Keratinocyte (primary cell): ENCODE measurements around the gene C2CD4A. TPM values are rescaled to one million over a fixed set of nuclear protein-coding genes. Genes with fewer than 3 reads are reported as not detected.

Experiments used
- DNase-seq: peaks from one replicate; pipeline ENCODE4 v3.0.0-alpha.2; 2011; ENCODE audit warnings: low read depth, missing footprints, low spot score
- FAIRE-seq: peaks from 2 replicates; lab custom pipeline; 2011; peaks lifted over from hg19 to GRCh38; lab: Jason Lieb, UNC
- H2AFZ ChIP-seq: 2 replicates; pipeline ENCODE4 v1.6.0; 2012; ENCODE audit warnings: low read length, control low read depth, inconsistent platforms; ENCODE audit not compliant: control insufficient read depth
- H3K27ac ChIP-seq: 2 replicates; pipeline ENCODE4 v1.5.1; 2011; ENCODE audit warnings: low read length; ENCODE audit not compliant: control insufficient read depth, insufficient read depth
- H3K27me3 ChIP-seq: 3 replicates; pipeline ENCODE4 v1.6.0; 2011; ENCODE audit warnings: low read length; ENCODE audit not compliant: control insufficient read depth, insufficient read depth; ENCODE audit errors: extremely low read depth
- H3K36me3 ChIP-seq, 2 experiments: 2 replicates in 1 of 2; 3 replicates in 1 of 2; pipeline ENCODE4 v1.5.1; 2011; ENCODE audit warnings: low read length in 2 of 2, mild to moderate bottlenecking in 1 of 2; ENCODE audit not compliant: control insufficient read depth in 2 of 2, insufficient read depth in 2 of 2; ENCODE audit errors: extremely low read depth in 1 of 2
- H3K4me1 ChIP-seq: 3 replicates; pipeline ENCODE4 v1.5.1; 2011; ENCODE audit warnings: low read length; ENCODE audit not compliant: control insufficient read depth, insufficient read depth; ENCODE audit errors: extremely low read depth
- H3K4me2 ChIP-seq: 3 replicates; pipeline ENCODE4 v1.6.0; 2011; ENCODE audit warnings: low read depth, low read length; ENCODE audit not compliant: control insufficient read depth, insufficient read depth; ENCODE audit errors: extremely low read depth
- H3K4me3 ChIP-seq, 3 experiments: fragments of 200-600 bp in 1 of 3; sonication (generic) in 1 of 3; 2 replicates in 2 of 3; 3 replicates in 1 of 3; pipeline ENCODE4 v1.5.1; 2011 to 2016; ENCODE audit warnings: low read length in 3 of 3, mild to moderate bottlenecking in 3 of 3, control low read depth in 2 of 3, inconsistent platforms in 1 of 3, low read depth in 1 of 3, mixed read lengths in 1 of 3, mixed run types in 1 of 3, moderate library complexity in 1 of 3; ENCODE audit not compliant: control insufficient read depth in 2 of 3, insufficient read depth in 2 of 3; ENCODE audit errors: extremely low read depth in 1 of 3
- H3K79me2 ChIP-seq: 2 replicates; pipeline ENCODE4 v1.6.0; 2012; ENCODE audit warnings: low read length; ENCODE audit not compliant: control insufficient read depth, insufficient read depth
- H3K9ac ChIP-seq: 3 replicates; pipeline ENCODE4 v1.6.0; 2011; ENCODE audit warnings: low read length; ENCODE audit not compliant: control insufficient read depth, insufficient read depth; ENCODE audit errors: extremely low read depth
- H3K9me1 ChIP-seq: 3 replicates; pipeline ENCODE4 v1.6.0; 2011; ENCODE audit warnings: low read length; ENCODE audit not compliant: control insufficient read depth, insufficient read depth; ENCODE audit errors: extremely low read depth
- H3K9me3 ChIP-seq: 2 replicates; pipeline ENCODE4 v1.5.1; 2012; ENCODE audit warnings: low read depth, low read length; ENCODE audit not compliant: control insufficient read depth
- H4K20me1 ChIP-seq: 3 replicates; pipeline ENCODE4 v1.6.0; 2011; ENCODE audit warnings: low read length; ENCODE audit not compliant: control insufficient read depth, insufficient read depth; ENCODE audit errors: extremely low read depth
- CTCF ChIP-seq, 3 experiments: IDR thresholded peaks in 1 of 3; conservative IDR thresholded peaks in 1 of 3; optimal IDR thresholded peaks in 1 of 3; 2 replicates in 2 of 3; 3 replicates in 1 of 3; pipeline versions ENCODE3 to v1.5.1; 2011; ENCODE audit warnings: low read length in 3 of 3, mild to moderate bottlenecking in 3 of 3, moderate library complexity in 2 of 3, control low read depth in 1 of 3, inconsistent platforms in 1 of 3; ENCODE audit not compliant: insufficient read depth in 2 of 3; ENCODE audit errors: extremely low read depth in 1 of 3
- EZH2 ChIP-seq: IDR thresholded peaks from one replicate; pipeline ENCODE4 v1.6.1; 2012; ENCODE audit warnings: inconsistent platforms, mild to moderate bottlenecking, low read length, moderate library complexity
- dilution Hi-C: fragments of 300-500 bp; cut with MboI; formaldehyde crosslinking; loops from one replicate; pipeline ENCODE4 v1.7.0; 2020; ENCODE audit warnings: low sequenced_read_pairs; ENCODE audit not compliant: extremely low pct_ligation_motif_present
- polyA plus RNA-seq, 5 experiments: library from polyadenylated mRNA; depleted of rRNA in 3 of 5; stranded (reverse) in 3 of 5; stranded (forward) in 1 of 5; unstranded in 1 of 5; fragments of >200 nt; gene quantifications; 1 replicate in 1 of 5; 2 replicates in 3 of 5; 3 replicates in 1 of 5; pipeline versions ENCODE4 v1.2.1 to v1.2.3, GENCODE V29; 2011 to 2012; ENCODE audit warnings: missing spikeins in 2 of 5, low read depth in 1 of 5, low replicate concordance in 1 of 5

C2CD4A gene
- polyA plus RNA-seq, 1 donor (not counting 4 experiments of a cell fraction or from before 2014, with no cell fraction given), result not detected

DNA sequence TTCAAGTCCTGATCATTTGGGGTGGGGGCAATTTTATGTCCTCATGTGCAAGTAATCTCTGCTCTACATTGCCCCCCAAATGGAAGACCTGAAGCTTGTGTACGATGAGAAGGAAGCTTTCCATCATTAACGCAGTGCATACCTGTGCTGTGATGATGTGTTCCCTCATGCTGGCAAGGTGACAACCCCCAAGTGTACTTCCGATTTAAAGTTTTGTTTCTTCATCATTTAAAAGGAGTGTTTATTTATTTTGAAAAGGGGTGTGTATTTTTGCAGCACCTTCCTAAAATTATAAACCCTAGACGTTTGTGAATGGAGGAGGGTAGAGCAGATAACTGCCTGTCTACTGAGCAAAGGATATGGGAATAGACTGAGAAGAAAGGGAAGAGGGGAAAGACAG is 45.3 kb downstream of the C2CD4A start:
- TF ChIP-seq EZH2 (no peak), CTCF (optimal IDR thresholded peaks at IDR 0.05 in 1 of 3, IDR thresholded peaks at IDR 0.05 in 1 of 3, conservative IDR thresholded peaks at IDR 0.05 in 1 of 3; ENCODE audit: extremely low read depth in 1 of 3, insufficient read depth in 2 of 3, low read length in 3 of 3) (no peak)
- DNase-seq, result no peak
- Histone ChIP-seq H3K79me2 (no peaks in the 10 kb centered on the region), H3K36me3 (no peaks in the 10 kb centered on the region), H4K20me1 (no peaks in the 10 kb centered on the region), H3K4me3 (no peak overlapping the region), H3K27me3 (no peaks in the 10 kb centered on the region), H3K27ac (peak overlapping the region; percentile 74), H3K4me1 (peaks cover 47% of the 10 kb centered on the region), H3K9me3 (no peaks in the 10 kb centered on the region), H2AFZ (no peak overlapping the region), H3K9me1 (peaks cover 3% of the 10 kb centered on the region), H3K9ac (no peak overlapping the region), H3K4me2 (peak overlapping the region; percentile 63)
- dilution Hi-C loops, result no loop called here
- peak; percentile 57 for FAIRE-seq

DNA sequence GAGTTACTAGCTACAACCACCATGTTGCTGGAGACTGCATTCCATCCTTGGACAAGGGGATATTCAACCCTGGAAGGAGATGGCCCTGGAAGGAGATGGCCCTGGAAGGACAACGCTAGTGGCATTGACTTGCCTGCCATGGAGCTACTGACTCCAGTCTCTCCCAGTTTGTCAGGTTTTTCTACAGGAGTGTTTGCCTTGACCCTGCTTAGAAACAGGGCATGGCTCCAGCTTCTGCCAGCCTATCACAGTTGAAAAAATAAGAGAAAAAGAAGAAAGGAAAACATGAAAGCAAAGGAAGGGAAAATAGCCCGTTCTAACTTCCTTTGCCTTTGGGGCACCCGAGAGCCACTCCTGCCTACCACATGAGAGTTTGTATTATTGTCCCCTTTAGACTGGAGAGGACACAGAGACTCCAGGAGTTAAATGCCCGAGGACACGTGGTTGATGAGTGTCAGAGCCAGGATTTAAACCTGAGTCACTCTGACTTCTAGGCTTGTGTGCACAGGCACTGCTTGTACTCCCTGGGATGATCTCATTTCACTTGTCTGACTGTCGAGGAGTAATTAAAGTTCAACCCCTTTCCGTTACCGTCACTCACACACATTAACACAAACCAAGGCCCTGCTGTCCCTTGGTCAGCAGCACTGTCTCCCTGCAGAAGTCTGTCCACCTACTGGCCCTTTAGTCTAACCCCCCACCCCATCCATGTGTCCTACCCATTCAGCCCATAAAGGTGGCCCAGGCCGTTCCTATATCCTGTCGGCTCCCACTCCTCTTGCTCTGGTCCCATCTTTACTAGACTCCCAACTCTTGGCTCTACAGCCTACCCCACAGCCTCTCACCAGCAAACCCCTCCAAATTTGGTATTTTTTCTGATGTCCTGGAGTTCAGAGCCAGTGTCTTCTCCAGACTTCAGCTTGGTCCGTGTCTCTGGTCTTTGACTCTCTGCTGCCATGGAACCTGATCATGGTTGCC is 46.1 kb downstream of the C2CD4A start:
- Histone ChIP-seq H3K9me3 (no peaks in the 10 kb centered on the region), H2AFZ (peak overlapping the region; percentile 28), H3K4me3 (peak overlapping the region in 1 of 3 experiments; percentile 6), H3K27ac (peak overlapping the region; percentile 74), H3K4me2 (peak overlapping the region; percentile 63), H3K79me2 (no peaks in the 10 kb centered on the region), H3K36me3 (no peaks in the 10 kb centered on the region), H3K9ac (no peak overlapping the region), H3K4me1 (peaks cover 42% of the 10 kb centered on the region), H4K20me1 (no peaks in the 10 kb centered on the region), H3K9me1 (peaks cover 3% of the 10 kb centered on the region), H3K27me3 (no peaks in the 10 kb centered on the region)
- peak; percentile 99 for FAIRE-seq
- TF ChIP-seq CTCF (optimal IDR thresholded peaks at IDR 0.05 in 1 of 3, IDR thresholded peaks at IDR 0.05 in 1 of 3, conservative IDR thresholded peaks at IDR 0.05 in 1 of 3; ENCODE audit: extremely low read depth in 1 of 3, insufficient read depth in 2 of 3, low read length in 3 of 3) (no peak), EZH2 (no peak)
- DNase-seq, result peak; percentile 64
- dilution Hi-C loops, result no loop called here
